MM.1S (cell line): ENCODE measurements around the gene MAN2A2.

Experiments used
- EZH2 ChIP-seq: fragments of 300-600 bp; sonication (generic); optimal IDR thresholded peaks from 2 replicates; pipeline ENCODE3; 2017; ENCODE audit warnings: low read depth, mild to moderate bottlenecking, antibody characterized with exemption, low read length, mixed read lengths
- EZH2phosphoT487 ChIP-seq: fragments of 300-600 bp; sonication (generic); IDR thresholded peaks from 2 replicates; pipeline ENCODE4 v1.6.1; 2018; ENCODE audit warnings: antibody characterized with exemption, low read length
- TF ChIP-seq, protein P1 (sequence below): fragments of 300-600 bp; sonication (generic); IDR thresholded peaks from 2 replicates; pipeline ENCODE4 v1.5.1; 2016; ENCODE audit warnings: antibody characterized with exemption, low read length, mixed read lengths

DNA sequence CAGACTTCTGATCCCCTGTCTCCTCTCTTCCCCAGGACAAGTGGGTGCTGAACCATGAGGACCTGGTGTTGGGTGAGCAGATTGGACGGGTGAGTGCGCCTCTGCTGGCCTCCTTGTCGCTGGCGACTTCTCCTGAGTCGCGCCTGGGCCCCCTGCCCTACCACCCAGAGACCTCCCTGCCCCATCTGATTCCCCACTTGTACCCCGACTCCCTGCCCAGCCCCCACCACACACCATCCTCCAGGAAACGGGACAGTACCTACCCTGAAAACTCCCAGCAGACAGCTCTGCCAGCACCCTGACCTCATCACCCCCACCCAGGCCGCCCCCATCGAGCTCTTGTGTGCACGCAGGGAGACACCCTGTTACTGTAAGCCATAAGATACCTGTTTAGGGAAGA, 11.1 kb upstream of the MAN2A2 start:
- TF ChIP-seq EZH2: no peak
- TF ChIP-seq, protein P1, sequence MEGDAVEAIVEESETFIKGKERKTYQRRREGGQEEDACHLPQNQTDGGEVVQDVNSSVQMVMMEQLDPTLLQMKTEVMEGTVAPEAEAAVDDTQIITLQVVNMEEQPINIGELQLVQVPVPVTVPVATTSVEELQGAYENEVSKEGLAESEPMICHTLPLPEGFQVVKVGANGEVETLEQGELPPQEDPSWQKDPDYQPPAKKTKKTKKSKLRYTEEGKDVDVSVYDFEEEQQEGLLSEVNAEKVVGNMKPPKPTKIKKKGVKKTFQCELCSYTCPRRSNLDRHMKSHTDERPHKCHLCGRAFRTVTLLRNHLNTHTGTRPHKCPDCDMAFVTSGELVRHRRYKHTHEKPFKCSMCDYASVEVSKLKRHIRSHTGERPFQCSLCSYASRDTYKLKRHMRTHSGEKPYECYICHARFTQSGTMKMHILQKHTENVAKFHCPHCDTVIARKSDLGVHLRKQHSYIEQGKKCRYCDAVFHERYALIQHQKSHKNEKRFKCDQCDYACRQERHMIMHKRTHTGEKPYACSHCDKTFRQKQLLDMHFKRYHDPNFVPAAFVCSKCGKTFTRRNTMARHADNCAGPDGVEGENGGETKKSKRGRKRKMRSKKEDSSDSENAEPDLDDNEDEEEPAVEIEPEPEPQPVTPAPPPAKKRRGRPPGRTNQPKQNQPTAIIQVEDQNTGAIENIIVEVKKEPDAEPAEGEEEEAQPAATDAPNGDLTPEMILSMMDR: no peak
- TF ChIP-seq EZH2phosphoT487: no peak
